ENCODE results near the gene HMG20B. TPM values are rescaled to one million over a fixed set of nuclear protein-coding genes. Genes with fewer than 3 reads are reported as not detected.

Gene HMG20B
- 169 and 170 TPM in 2 replicates for total RNA-seq

GRCh38 chr19:3572855-3573161 lies at the start of gene HMG20B:
Gene HMG20B (plus strand): TSS chr19:3572944. CDS start chr19:3573310, 366 bp downstream.

GRCh38 chr19:3538965-3539755 lies 33.6 kb upstream of the HMG20B start, which contains the start of gene TEKTIP1:
Gene TEKTIP1 (plus strand): TSS chr19:3539174. CDS start chr19:3539178, 4 bp downstream.

DNA sequence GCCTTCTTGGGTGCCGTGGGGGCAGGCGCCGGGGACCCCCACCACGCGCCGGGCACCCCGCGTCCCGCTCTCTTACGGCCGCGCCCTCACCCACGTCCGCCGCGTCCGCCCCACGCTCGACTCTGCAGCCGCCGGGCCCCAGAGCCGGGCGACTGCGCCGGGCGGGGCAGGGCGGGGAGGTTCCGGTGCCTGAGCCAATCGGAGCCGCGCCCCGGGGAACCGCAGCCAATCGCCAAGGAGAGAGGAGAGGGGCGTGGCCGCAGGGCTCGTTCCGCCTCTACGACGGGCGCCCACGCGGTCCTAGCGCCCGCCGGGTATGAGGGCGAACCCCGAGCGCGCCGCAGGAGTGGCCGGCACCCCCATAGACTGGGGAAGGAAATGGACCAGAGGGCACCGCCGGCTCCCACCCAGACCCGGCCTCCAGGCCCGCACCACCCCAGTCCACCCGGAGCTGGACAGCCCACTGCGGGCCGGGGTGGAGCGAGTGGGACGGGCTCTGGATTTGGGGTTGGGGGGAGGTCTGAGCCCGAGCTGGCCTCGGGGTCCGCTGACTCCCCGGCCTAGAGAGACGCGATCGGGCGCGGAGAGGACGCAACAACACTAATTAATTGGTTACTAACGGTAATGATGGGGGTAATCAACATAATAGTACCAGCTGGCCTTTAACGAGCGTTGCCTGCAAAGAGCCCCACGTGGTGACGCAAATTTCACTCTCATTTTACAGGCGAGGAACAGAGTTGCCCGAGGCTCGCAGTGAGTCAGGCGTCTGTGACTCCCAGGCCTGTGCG lies 15.1 kb upstream of the HMG20B start, which contains the start of gene MFSD12:
MFSD12 (minus strand) TSS at position 126 of the 788 bp plus-strand sequence. CDS start 183 bp downstream, outside the sequence.

DNA sequence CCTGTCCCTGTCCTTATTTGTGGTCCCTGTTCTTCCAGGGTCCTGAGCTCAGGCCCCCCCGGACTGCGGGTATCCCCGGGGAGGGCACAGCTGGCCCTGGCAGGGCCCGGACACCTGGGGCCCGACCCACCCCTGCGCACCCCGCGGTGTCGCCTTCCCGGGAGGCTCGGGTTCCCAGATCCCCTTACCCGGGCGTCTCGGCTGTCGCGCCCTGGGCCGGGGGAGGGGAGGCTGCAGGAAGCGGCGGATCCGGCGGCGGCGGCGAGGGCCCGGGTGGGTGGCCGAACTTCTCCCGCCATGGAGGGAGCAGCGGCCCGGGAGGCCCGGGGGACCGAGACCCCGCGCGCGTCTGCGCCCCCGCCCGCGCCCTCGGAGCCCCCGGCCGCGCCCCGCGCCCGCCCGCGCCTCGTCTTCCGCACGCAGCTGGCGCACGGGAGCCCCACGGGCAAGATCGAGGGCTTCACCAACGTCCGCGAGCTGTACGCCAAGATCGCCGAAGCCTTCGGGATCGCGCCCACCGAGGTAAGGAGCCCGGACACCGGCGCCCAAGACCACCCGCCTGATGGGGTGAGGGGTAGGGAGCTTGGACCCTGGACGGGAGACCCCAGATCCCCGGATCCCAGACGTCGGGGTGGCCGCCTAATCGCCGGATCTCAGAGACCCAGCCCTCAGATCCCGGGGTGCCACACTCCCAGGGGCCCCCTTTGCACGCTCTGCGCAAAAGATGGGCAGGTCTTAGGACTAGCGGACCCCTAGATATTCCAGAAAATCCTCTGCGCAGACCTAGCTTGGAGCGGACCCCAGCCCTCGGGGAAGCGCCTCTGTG lies 12.8 kb downstream of the HMG20B start, which contains the start of gene GIPC3:
GIPC3 (plus strand) TSS at position 178 of the 826 bp plus-strand sequence; CDS start at position 298, 120 bp downstream.

GRCh38 chr19:3606690-3607289 lies 34.0 kb downstream of the HMG20B start, which contains the start of gene TBXA2R:
Gene TBXA2R (minus strand): TSS chr19:3606875. CDS start chr19:3600634, 6,241 bp downstream.

DNA sequence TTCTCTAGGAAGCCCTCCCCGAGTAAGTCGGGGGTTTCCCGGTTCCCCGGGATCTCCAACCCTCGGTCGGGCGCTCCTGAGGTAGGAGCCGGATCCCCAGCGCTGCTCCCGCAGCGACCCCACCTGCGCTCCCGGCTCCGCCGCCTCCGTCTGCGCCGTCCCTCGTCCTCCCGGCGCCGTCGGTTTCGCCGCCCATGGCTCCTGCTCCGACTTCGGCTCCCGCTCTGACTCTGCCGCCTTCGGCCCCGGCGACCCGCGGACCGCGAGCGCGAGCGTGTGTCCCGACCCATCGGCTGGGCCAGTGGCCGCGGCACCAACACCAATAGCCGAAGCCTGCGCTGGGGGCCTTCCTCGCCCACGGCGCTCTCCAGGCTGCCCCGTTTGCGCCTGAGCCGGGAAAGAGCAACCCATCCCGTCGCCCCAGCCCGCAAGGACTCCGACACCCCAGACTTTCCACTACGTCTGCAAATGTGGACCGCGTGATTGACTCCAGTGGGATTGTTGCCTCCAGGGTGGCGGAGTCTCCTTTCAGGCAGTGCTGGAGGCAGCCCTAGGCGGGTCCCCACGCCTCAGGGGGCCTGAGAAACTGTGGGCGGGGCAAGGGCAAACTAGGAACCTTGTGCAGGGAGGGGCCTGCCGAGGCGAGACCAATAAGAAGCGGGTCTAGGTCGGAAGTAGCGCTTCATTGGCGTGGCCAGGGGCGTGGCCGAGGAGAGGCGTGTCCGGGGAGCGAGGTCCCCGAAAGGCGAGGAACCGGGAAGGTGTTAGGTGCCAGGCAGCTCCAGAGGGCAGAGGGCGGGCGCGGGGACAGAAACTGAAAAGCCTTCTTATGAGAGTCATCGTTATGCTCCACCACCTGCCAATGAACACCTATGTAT lies 54.0 kb downstream of the HMG20B start, which contains the start of gene CACTIN:
CACTIN (minus strand) TSS at position 318 of the 878 bp plus-strand sequence; CDS start at position 290, 28 bp downstream.

Other genes starting within 250 kb of the HMG20B start
- 36.7 and 41.2 TPM in 2 replicates for gene NFIC, start 206.4 kb upstream of the HMG20B start, total RNA-seq
- not detected in 2 replicates for gene SMIM24, start 92.4 kb upstream of the HMG20B start, total RNA-seq
- not detected in 2 replicates for gene SMIM44, start 89.5 kb upstream of the HMG20B start, total RNA-seq
- gene DOHH, start 72.3 kb upstream of the HMG20B start, total RNA-seq = 12.2 and 14.1 TPM in 2 replicates
- gene FZR1, start 66.6 kb upstream of the HMG20B start, total RNA-seq = 40.4 and 44.7 TPM in 2 replicates
- not detected in 2 replicates for gene TEKTIP1, start 33.8 kb upstream of the HMG20B start, total RNA-seq
- gene MFSD12, start 15.4 kb upstream of the HMG20B start, total RNA-seq = 70.3 and 77.4 TPM in 2 replicates
- gene GIPC3, start 12.5 kb downstream of the HMG20B start, total RNA-seq = 0.15 and 0.17 TPM in 2 replicates
- 1.8 and 3.4 TPM in 2 replicates for gene TBXA2R, start 33.9 kb downstream of the HMG20B start, total RNA-seq
- 36.3 and 38.5 TPM in 2 replicates for gene CACTIN, start 53.8 kb downstream of the HMG20B start, total RNA-seq
- gene PIP5K1C, start 127.5 kb downstream of the HMG20B start, total RNA-seq = 18.8 and 21.1 TPM in 2 replicates
- not detected in 2 replicates for gene TJP3, start 135.4 kb downstream of the HMG20B start, total RNA-seq
- 19.2 and 19.8 TPM in 2 replicates for gene APBA3, start 188.7 kb downstream of the HMG20B start, total RNA-seq
- gene MRPL54, start 189.7 kb downstream of the HMG20B start, total RNA-seq = 92.8 and 93.9 TPM in 2 replicates
- not detected in 2 replicates for gene RAX2, start 199.3 kb downstream of the HMG20B start, total RNA-seq
- gene MATK, start 213.4 kb downstream of the HMG20B start, total RNA-seq = not detected in 2 replicates